T-helper 2 cell (primary cell): ENCODE results near the gene LOXL1.

Experiments
- DNase-seq, 5 experiments: peaks; one replicate each; pipeline versions ENCODE4 v3.0.0 to v3.0.0-alpha.2; 2012 to 2022

Gene LOXL1

DNA sequence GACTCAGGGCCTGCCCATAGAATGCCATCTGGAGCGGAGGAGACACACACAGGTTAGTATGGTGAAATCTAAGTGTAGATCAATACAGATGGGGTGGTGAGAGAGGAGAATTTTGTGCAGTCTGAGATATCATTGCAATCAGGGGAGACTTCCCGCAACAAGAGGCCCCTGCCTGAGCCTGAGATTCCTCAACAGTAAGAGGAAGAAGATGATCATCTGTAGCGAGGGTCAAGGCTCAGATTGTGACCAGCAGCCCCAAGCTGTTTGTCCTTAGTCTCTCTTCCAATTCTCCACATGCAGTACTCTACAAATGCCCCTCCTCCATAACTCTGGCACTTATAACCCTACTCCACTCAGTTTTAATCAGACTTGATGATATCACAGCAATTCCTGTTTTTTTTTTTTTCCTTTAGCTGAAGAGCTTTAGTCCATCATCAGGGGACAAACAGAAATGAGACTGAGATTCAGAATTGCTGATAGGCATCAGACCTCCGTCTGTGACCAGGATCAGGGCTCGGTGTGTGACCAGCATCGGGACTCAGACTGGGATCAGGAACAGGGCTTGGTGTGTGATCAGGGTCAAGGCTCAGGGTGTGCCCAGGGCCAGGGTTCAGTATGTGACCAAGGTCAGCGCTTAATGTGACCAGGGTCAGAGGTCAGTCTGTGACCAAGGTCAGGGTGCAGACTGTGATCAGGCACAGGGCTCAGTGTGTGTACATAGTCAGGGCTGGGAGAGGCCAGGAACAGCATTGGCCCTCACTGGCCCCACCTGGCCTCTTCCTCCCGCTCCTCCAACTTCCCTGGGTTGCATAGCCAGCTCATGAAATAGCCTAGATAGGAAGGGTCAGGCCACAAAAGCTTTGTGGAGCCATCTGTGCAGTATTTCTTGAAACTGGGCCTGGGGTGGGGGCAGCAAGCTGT, 14.1 kb downstream of the LOXL1 start:
- DNase-seq, result no peak

- no peak for DNase-seq
These were observed 14.8 kb downstream of the LOXL1 start for GRCh38 chr15:73941044-73941443.

DNA sequence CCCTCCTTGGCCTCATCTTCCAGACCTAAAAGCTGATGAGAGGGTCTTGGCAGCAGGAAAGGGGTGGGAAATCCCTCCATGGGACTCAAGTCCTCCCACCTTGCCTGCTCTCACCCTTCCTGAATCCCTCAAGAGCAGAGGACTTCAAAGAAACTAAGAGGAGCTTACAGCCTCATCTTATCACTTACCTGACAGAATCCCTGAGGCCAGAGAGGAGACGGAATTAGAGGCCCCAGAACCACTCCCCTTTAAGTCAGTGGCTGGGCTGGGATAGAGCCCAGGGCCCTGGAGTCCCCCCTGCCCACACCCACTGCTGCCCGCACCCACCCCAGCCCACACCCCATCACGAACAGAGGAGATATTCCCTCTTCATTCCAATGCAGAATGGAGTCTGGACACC, 15.2 kb downstream of the LOXL1 start:
- no peak for DNase-seq

DNA sequence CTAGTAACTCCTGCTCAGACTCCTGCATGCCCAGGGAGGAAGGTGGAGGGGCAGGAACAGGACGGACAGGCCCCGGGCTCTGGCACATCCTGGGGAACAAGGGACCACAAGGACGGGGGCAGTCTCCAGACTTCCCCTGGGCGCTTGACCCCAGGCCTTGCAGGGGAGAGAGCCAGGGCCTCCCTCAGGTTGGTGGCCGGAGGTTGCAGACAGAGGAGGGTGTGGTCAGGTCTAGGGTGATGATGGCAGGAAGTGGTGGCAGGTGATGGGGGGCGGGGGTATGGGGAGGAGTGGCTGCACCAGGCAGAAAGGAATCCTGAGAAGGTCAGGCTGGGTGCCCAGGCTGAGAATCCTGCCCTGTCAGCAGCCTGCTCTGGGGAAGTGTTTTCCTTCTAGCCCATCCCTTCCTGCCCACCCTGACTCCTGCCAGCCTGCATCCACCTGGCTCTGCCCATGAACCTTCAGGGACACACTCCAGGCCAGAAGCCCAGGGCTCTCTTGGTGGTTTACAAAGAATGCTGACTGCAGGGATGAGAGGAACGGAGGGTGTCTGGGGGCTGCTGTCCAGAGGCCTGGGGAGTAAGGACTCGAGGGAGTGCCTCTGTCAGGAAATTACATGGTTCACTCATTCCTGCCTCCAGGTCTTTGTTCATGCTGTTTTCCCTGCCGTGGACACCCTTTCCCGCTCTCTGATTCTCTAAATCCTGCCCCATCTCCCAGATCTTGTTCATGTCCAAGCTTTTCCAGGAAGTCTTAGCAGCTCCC, 15.8 kb downstream of the LOXL1 start:
- peak in 1 of 5 experiments; percentile 42 for DNase-seq

GRCh38 chr15:73942751-73943270, 16.5 kb downstream of the LOXL1 start:
- no peak for DNase-seq

- no peak for DNase-seq
These were observed 18.2 kb downstream of the LOXL1 start for GRCh38 chr15:73944161-73945129.

- no peak for DNase-seq
These were observed 18.9 kb downstream of the LOXL1 start for GRCh38 chr15:73945130-73945508.

- DNase-seq, result no peak
These were observed 19.9 kb downstream of the LOXL1 start for GRCh38 chr15:73946046-73946721.

- DNase-seq, result no peak
These were observed 20.6 kb downstream of the LOXL1 start for GRCh38 chr15:73946795-73947370.

GRCh38 chr15:73947651-73948050, 21.4 kb downstream of the LOXL1 start:
- no peak for DNase-seq

DNA sequence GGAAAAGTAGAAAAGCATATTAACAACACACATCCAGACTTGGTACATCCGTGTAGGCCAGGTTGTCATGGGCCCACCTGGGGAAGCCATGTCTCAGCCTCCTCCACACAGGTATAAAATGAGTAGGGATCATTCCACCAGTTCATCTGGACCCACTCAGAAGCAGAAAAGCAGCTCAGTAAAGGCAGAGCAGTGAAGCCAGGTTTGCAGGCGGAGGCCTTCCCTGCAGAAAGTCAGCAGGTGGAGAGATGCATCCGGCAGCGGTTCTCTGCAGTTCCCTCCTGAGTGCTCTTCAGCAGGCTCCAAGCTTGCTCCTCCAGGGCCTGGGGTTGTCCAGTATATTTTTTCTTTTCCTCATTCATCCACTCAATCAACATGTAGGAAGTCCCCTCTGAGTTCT, 22.1 kb downstream of the LOXL1 start:
- no peak for DNase-seq

GRCh38 chr15:73948982-73949381, 22.7 kb downstream of the LOXL1 start:
- no peak for DNase-seq

- no peak for DNase-seq
These were observed 23.2 kb downstream of the LOXL1 start for GRCh38 chr15:73949496-73949895.

DNA sequence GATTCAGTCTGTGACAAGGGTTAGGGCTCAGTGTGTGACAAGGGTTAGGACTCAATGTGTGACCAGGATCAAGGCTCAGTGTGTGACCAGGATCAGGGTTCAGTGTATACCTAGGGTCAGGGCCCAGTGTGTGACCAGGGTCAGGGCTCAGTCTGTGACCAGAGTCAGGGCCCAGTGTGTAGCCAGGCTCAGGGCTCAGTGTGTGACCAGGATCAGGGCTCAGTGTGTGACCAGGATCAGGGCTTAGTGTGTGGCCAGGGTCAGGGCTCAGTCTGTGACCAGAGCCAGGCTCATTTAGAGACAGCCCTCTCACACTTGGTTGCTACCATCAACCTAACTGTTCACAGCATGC, 24.2 kb downstream of the LOXL1 start:
- no peak for DNase-seq

DNA sequence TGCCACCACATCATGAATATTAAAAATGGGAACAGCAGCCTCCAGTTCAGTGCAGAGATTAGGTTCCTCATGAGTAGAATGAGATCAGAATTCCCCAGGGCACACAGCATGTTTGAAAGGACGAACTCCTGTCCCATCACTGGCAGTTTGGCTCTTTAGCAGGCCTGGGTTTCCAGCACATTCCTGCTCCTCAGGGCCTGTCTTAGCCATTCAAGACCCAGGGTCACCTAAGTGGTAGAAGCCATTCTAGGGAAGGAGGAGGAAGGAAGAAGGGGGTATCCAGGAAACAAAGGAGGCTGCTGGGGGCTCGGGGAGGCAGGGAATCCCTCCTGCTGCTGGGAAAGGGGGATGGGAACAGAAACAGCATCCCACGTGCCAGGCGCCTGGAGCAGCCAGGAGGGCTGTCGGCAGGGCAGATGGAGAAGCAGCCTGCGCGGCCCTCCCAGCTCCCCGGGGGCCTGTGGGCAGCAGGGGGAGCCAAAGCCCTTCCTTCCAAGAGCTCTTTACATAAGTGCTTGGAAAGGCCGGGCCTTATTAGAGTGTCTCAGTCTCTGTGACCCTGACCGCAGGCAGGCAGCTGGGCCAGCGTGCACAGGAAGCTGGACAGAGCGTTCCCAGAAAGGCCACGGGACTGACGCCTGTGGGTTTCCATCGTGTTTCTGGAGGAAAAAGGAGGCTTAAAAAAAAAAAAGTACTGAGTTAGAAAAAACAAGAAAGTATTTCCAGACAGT, 24.7 kb downstream of the LOXL1 start:
- DNase-seq, result peak; percentile 37 to 71 (median 43)

DNA sequence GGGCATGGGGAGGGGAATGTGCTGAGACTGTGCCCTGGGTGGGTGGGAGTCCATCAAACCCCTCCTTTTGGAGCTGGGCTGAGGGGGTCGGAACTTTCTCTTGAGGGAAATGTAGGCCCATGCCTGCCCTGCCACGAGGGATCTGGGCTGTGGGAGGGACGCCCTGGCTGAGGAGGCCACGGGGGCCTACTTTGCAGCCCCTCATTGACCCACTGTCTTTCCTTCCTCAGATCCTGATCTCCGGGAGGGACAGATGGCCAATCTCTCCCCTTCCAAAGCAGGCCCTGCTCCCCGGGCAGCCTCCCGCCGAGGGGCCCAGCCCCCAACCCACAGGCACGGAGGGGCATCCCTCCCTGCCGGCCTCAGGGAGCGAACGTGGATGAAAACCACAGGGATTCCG, 25.3 kb downstream of the LOXL1 start:
- DNase-seq, result no peak

DNA sequence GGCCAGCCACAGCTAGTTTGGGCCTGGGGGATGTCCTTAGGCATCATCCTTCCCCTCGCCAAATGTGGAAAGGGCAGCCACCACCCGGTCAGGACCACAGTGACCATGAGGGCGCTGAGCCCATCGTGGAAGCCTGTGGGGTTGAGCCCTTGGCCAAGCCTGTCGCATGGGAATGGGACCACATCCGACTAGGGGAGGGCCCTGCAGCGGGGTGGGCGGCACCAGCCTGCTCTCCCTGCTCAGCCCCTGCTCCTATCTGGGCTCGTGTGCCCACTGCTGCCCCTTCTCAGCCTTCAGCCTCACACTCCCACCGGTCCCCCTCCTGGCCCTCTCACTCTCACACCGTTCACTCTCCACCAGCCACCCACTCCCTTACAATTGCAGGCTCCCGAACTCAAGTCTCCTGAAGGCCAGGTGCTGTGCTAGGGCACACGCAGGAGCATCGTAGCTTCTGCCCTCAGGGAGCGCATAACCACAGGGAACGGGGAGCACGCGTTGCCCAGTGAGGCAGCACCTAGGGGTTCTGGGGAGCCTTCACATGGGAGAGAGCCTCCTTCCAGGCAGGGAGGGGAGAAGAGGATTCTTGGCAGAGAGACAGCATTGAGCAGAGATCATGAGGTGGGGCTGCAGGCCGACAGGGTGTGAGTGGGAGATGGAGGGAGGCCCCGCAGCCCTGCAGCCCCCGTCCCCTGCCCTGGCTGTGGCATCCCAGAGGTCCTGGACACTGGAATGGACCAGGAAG, 26.1 kb downstream of the LOXL1 start:
- DNase-seq, result no peak

DNA sequence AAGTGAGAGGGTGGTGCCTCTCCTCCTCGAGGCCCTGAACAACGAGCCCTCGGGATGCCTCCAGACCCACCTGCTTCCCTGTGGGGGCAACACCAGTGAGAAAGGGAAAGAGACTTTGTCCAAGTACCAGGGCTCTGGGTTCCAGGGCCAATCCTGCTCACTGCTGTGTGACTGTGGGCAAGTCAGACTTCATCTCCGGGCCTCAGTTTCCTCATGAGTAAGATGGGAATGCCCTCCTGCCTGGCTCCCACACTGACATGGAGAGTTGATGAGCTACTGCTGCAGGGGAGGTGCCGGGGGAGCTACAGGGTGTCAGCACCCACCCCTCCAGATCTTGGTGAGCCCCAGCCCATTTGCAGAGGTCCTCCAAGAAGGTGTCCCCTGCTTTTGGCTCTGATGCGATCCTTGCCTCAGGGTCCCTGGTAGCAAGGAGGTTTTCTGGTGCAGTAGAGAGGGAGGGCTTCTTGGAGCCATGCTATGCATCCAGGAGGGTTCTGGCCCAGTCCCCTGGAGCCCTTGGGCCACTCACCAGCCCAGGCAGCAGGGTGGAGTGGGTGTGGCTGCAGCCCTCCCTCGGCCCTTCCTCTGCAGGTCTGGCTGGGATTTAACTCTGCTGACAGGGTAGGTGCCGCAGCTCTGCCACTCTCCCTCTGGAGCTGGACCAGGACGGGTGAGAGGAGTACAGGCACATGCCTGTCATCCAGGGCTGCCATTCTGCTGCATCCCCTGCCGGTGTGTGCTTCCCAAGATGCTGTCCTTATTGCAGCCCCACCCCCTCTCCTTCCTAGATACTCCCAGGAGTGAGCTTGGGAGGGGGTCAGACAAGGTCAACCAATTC, 26.9 kb downstream of the LOXL1 start:
- DNase-seq, result no peak
